Fibroblast of lung (primary cell): ENCODE results near the gene ANAPC13.

ENCODE experiments used
- CTCF ChIP-seq, 2 donors: IDR thresholded peaks in 1 of 2; conservative IDR thresholded peaks in 1 of 2; 1 replicate in 1 of 2; 2 replicates in 1 of 2; pipeline ENCODE4 v1.5.1; 2011 to 2012; ENCODE audit warnings: low read length in 2 of 2, control low read depth in 1 of 2, inconsistent platforms in 1 of 2, low read depth in 1 of 2, mild to moderate bottlenecking in 1 of 2
- EZH2 ChIP-seq: IDR thresholded peaks from 2 replicates; pipeline ENCODE4 v1.5.1; 2012; ENCODE audit warnings: low read length, control low read depth, mild to moderate bottlenecking; ENCODE audit errors: missing control alignments

- TF ChIP-seq CTCF (conservative IDR thresholded peaks at IDR 0.05 in 1 of 2, IDR thresholded peaks at IDR 0.05 in 1 of 2; ENCODE audit: low read depth in 1 of 2, low read length in 2 of 2): no peak
- TF ChIP-seq EZH2: no peak
Measured at GRCh38 chr3:134437211-134437752, 48.5 kb downstream of the ANAPC13 start.
